ENCODE measurements around the gene SPATA3.

The SPATA3 gene

GRCh38 chr2:231001036-231001435 lies 5.1 kb downstream of the SPATA3 start:
- TF ChIP-seq EP300 (IDR thresholded peaks at IDR 0.05; ENCODE audit: borderline replicate concordance): no peak
- TF ChIP-seq EGR1 (IDR thresholded peaks at IDR 0.05): no peak
- TF ChIP-seq NFIC (IDR thresholded peaks at IDR 0.05): no peak
- TF ChIP-seq CREB1 (IDR thresholded peaks at IDR 0.05; ENCODE audit: low read depth): no peak
- no peak for TF ChIP-seq TAF1 (IDR thresholded peaks at IDR 0.05; ENCODE audit: low read depth)
- TF ChIP-seq RAD21 (IDR thresholded peaks at IDR 0.05; ENCODE audit: low read depth): no peak
- TF ChIP-seq REST (IDR thresholded peaks at IDR 0.05; ENCODE audit: low read depth): no peak
- TF ChIP-seq TEAD4 (IDR thresholded peaks at IDR 0.05): no peak
- no peak for TF ChIP-seq TCF12 (IDR thresholded peaks at IDR 0.05; ENCODE audit: low read depth)
- TF ChIP-seq YY1 (IDR thresholded peaks at IDR 0.05; ENCODE audit: low read depth): no peak
- TF ChIP-seq USF1 (IDR thresholded peaks at IDR 0.05): no peak
- TF ChIP-seq ZBTB7A (IDR thresholded peaks at IDR 0.05; ENCODE audit: low read depth): no peak

- no peak for TF ChIP-seq REST (IDR thresholded peaks at IDR 0.05; ENCODE audit: low read depth)
- TF ChIP-seq, protein P1, sequence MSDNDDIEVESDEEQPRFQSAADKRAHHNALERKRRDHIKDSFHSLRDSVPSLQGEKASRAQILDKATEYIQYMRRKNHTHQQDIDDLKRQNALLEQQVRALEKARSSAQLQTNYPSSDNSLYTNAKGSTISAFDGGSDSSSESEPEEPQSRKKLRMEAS (IDR thresholded peaks at IDR 0.05): no peak
- TF ChIP-seq ZBTB7A (IDR thresholded peaks at IDR 0.05; ENCODE audit: low read depth): no peak
- no peak for TF ChIP-seq TCF12 (IDR thresholded peaks at IDR 0.05; ENCODE audit: low read depth)
- TF ChIP-seq EP300 (IDR thresholded peaks at IDR 0.05; ENCODE audit: borderline replicate concordance): no peak
- TF ChIP-seq RAD21 (IDR thresholded peaks at IDR 0.05; ENCODE audit: low read depth): no peak
- TF ChIP-seq CREB1 (IDR thresholded peaks at IDR 0.05; ENCODE audit: low read depth): no peak
- TF ChIP-seq CEBPB (IDR thresholded peaks at IDR 0.05): no peak
- no peak for TF ChIP-seq USF1 (IDR thresholded peaks at IDR 0.05)
- no peak for TF ChIP-seq TEAD4 (IDR thresholded peaks at IDR 0.05)
- TF ChIP-seq TAF1 (IDR thresholded peaks at IDR 0.05; ENCODE audit: low read depth): no peak
- TF ChIP-seq NFIC (IDR thresholded peaks at IDR 0.05): no peak
These were observed 6.0 kb downstream of the SPATA3 start for GRCh38 chr2:231001921-231002320.

GRCh38 chr2:231002641-231003040 lies 6.7 kb downstream of the SPATA3 start:
- no peak for TF ChIP-seq RAD21 (IDR thresholded peaks at IDR 0.05; ENCODE audit: low read depth)
- TF ChIP-seq, protein P1 (IDR thresholded peaks at IDR 0.05): no peak
- TF ChIP-seq TCF12 (IDR thresholded peaks at IDR 0.05; ENCODE audit: low read depth): no peak
- no peak for TF ChIP-seq YY1 (IDR thresholded peaks at IDR 0.05; ENCODE audit: low read depth)
- no peak for TF ChIP-seq TAF1 (IDR thresholded peaks at IDR 0.05; ENCODE audit: low read depth)

- TF ChIP-seq EP300 (IDR thresholded peaks at IDR 0.05; ENCODE audit: borderline replicate concordance): no peak
- TF ChIP-seq, protein P1 (IDR thresholded peaks at IDR 0.05): no peak
- TF ChIP-seq CEBPB (IDR thresholded peaks at IDR 0.05): no peak
- no peak for TF ChIP-seq REST (IDR thresholded peaks at IDR 0.05; ENCODE audit: low read depth)
- no peak for TF ChIP-seq CREB1 (IDR thresholded peaks at IDR 0.05; ENCODE audit: low read depth)
- TF ChIP-seq FOXM1 (IDR thresholded peaks at IDR 0.05; ENCODE audit: borderline replicate concordance, low read depth): no peak
These were observed 7.3 kb downstream of the SPATA3 start for GRCh38 chr2:231003186-231003585.
